H1 (cell line): ENCODE data around the gene HAT1.

Source experiments
- BRCA1 ChIP-seq: IDR thresholded peaks from 2 replicates; pipeline ENCODE4 v1.6.1; 2012; ENCODE audit warnings: low read depth, low read length, improper control_type of control experiment
- CBX5 ChIP-seq: fragments of 300-800, 300-1000 bp; sonication (generic); IDR thresholded peaks from 2 replicates; pipeline ENCODE4 v1.7.1; 2016; ENCODE audit warnings: antibody characterized with exemption, low read length, low read depth
- CBX8 ChIP-seq: fragments of 300-800, 300-1000 bp; sonication (generic); IDR thresholded peaks from 2 replicates; pipeline ENCODE4 v1.7.1; 2016; ENCODE audit warnings: low read depth, low read length, borderline replicate concordance
- CREB1 ChIP-seq: IDR thresholded peaks from 2 replicates; pipeline ENCODE4 v1.6.1; 2012; ENCODE audit warnings: inconsistent platforms
- EZH2 ChIP-seq: fragments of 200-600 bp; sonication (generic); IDR thresholded peaks from 2 replicates; pipeline ENCODE4 v1.7.1; 2012; ENCODE audit warnings: low read depth, mild to moderate bottlenecking, moderate library complexity, low read length, inconsistent platforms; ENCODE audit not compliant: severe bottlenecking
- GABPA ChIP-seq: IDR thresholded peaks from 2 replicates; pipeline ENCODE4 v1.6.1; 2011; ENCODE audit warnings: mild to moderate bottlenecking, low read length, moderate library complexity, borderline replicate concordance; ENCODE audit not compliant: insufficient read depth
- JUND ChIP-seq: IDR thresholded peaks from 2 replicates; pipeline ENCODE4 v1.6.1; 2011; ENCODE audit warnings: mild to moderate bottlenecking, improper control_type of control experiment, low read length
- POLR2A ChIP-seq, 2 experiments: IDR thresholded peaks; 1 replicate in 1 of 2; 2 replicates in 1 of 2; pipeline ENCODE4 v1.6.1; 2011; ENCODE audit warnings: low read depth in 2 of 2, low read length in 2 of 2, mild to moderate bottlenecking in 2 of 2; ENCODE audit errors: control extremely low read depth in 1 of 2
- POU5F1 ChIP-seq: IDR thresholded peaks from 2 replicates; pipeline ENCODE4 v1.6.1; 2011; ENCODE audit warnings: low read depth, mild to moderate bottlenecking, low read length, moderate library complexity
- RFX5 ChIP-seq: IDR thresholded peaks from 2 replicates; pipeline ENCODE4 v1.6.1; 2011; ENCODE audit warnings: low read depth, low read length, improper control_type of control experiment, borderline replicate concordance
- TAF7 ChIP-seq: optimal IDR thresholded peaks from 2 replicates; pipeline ENCODE3; 2011; ENCODE audit warnings: low read depth, mild to moderate bottlenecking, inconsistent platforms, low read length, moderate library complexity, borderline replicate concordance
- TF ChIP-seq, protein P1 (sequence below), 3 experiments: IDR thresholded peaks; 1 replicate in 2 of 3; 2 replicates in 1 of 3; pipeline versions ENCODE4 v1.5.1 to v1.6.1; 2011; ENCODE audit warnings: low read length in 3 of 3, mild to moderate bottlenecking in 3 of 3, inconsistent platforms in 2 of 3, low read depth in 1 of 3, moderate library complexity in 1 of 3; ENCODE audit not compliant: insufficient read depth in 1 of 3; ENCODE audit errors: control extremely low read depth in 1 of 3

DNA sequence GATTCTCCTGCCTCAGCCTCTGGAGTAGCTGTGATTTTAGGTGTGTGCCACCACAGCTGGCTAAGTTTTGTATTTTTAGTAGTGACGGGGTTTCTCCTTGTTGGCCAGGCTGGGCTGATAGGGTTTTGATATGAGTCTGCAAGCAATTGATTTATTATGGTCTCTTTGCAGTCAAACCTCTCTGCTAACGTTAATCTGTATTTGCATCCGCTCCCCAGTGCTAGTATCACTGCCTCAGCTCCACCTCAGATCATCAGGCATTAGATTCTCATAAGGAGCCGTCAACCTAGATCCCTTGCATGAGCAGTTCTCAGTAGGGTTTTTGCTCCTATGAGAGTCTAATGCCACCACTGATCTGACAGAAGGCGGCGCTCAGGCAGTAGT, 19.0 kb downstream of the HAT1 start:
- no peak for TF ChIP-seq POLR2A (IDR thresholded peaks at IDR 0.05; ENCODE audit: control extremely low read depth in 1 of 2, low read depth in 2 of 2, low read length in 2 of 2)
- TF ChIP-seq, protein P1, sequence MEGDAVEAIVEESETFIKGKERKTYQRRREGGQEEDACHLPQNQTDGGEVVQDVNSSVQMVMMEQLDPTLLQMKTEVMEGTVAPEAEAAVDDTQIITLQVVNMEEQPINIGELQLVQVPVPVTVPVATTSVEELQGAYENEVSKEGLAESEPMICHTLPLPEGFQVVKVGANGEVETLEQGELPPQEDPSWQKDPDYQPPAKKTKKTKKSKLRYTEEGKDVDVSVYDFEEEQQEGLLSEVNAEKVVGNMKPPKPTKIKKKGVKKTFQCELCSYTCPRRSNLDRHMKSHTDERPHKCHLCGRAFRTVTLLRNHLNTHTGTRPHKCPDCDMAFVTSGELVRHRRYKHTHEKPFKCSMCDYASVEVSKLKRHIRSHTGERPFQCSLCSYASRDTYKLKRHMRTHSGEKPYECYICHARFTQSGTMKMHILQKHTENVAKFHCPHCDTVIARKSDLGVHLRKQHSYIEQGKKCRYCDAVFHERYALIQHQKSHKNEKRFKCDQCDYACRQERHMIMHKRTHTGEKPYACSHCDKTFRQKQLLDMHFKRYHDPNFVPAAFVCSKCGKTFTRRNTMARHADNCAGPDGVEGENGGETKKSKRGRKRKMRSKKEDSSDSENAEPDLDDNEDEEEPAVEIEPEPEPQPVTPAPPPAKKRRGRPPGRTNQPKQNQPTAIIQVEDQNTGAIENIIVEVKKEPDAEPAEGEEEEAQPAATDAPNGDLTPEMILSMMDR (IDR thresholded peaks at IDR 0.05; ENCODE audit: control extremely low read depth in 1 of 3, insufficient read depth in 1 of 3, low read depth in 1 of 3, low read length in 3 of 3), result no peak
- TF ChIP-seq CBX8, result no peak
- no peak for TF ChIP-seq GABPA
- TF ChIP-seq POU5F1, result no peak
- no peak for TF ChIP-seq BRCA1
- TF ChIP-seq CREB1, result no peak
- no peak for TF ChIP-seq TAF7
- no peak for TF ChIP-seq EZH2
- TF ChIP-seq RFX5, result no peak
- no peak for TF ChIP-seq JUND
- no peak for TF ChIP-seq CBX5
